ENCODE results near the gene ZRANB3.

Gene ZRANB3

DNA sequence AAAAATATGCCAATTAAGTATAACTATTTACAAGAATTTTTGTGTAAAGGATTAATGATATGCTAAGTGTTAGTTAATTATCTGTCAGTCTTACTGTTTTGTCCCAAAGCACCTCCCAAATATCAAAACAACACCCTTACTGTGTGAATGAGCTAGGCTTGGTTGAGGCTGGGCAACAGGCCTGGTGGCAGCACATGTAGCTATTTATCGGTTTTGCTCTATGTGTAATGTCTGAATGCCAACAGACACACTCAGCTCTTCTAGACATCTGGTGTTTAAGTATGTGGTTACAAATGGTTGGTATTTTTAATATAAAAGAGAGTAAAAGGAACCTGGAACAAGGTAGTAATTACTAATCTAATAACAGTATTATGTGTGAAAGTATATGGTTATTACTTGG is 303.6 kb downstream of the ZRANB3 start:
- TF ChIP-seq, protein P1, sequence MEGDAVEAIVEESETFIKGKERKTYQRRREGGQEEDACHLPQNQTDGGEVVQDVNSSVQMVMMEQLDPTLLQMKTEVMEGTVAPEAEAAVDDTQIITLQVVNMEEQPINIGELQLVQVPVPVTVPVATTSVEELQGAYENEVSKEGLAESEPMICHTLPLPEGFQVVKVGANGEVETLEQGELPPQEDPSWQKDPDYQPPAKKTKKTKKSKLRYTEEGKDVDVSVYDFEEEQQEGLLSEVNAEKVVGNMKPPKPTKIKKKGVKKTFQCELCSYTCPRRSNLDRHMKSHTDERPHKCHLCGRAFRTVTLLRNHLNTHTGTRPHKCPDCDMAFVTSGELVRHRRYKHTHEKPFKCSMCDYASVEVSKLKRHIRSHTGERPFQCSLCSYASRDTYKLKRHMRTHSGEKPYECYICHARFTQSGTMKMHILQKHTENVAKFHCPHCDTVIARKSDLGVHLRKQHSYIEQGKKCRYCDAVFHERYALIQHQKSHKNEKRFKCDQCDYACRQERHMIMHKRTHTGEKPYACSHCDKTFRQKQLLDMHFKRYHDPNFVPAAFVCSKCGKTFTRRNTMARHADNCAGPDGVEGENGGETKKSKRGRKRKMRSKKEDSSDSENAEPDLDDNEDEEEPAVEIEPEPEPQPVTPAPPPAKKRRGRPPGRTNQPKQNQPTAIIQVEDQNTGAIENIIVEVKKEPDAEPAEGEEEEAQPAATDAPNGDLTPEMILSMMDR (IDR thresholded peaks at IDR 0.05; ENCODE audit: low read length) = no peak
- no peak for TF ChIP-seq EZH2 (IDR thresholded peaks at IDR 0.05; ENCODE audit: borderline replicate concordance, low read length)
- H3K4me1 ChIP-seq (ENCODE audit: insufficient read depth, low read length, severe bottlenecking) = no peaks in the 10 kb centered on the region
- H3K4me2 ChIP-seq (ENCODE audit: low read length) = no peak overlapping the region
- no peaks in the 10 kb centered on the region for H3K27me3 ChIP-seq (ENCODE audit: insufficient read depth, low read length)
- no peak overlapping the region for H3K9ac ChIP-seq (ENCODE audit: low read length)
- no peaks in the 10 kb centered on the region for H4K20me1 ChIP-seq (ENCODE audit: insufficient read depth, low read length)
- H3K27ac ChIP-seq (ENCODE audit: low read depth, low read length, poor library complexity, severe bottlenecking) = no peak overlapping the region
- H3K4me3 ChIP-seq (ENCODE audit: low read depth, low read length, poor library complexity, severe bottlenecking) = no peak overlapping the region
- H2AFZ ChIP-seq (ENCODE audit: low read length) = no peak overlapping the region
- H3K9me3 ChIP-seq (ENCODE audit: low read length) = no peaks in the 10 kb centered on the region
- no peaks in the 10 kb centered on the region for H3F3A ChIP-seq (ENCODE audit: insufficient read depth, low read length)
- H3K9me2 ChIP-seq (ENCODE audit: low read depth, low read length) = no peaks in the 10 kb centered on the region
- no peaks in the 10 kb centered on the region for H3K79me2 ChIP-seq (ENCODE audit: insufficient read depth, low read length)
- no peaks in the 10 kb centered on the region; the same call in 1 of the 2 replicates for H3K36me3 ChIP-seq (ENCODE audit: insufficient read depth, low read length)

DNA sequence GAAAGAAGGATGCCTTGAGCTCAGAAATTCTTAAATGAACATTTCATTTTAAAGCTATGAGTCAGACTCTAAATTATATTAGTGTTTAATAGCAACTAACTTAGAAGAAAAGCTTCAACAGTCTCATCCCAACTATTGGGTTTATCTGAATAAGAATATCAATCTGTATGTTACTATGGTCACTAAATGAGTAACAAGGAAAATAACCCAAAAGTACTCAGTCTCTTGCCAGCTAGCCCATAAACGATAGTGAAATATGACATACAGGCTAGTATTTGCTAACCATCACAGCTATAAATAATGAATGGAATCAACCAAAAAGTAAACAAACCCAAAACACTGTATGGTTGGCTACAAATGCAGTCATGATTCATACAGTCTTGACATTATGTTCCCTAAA is 304.1 kb downstream of the ZRANB3 start:
- Histone ChIP-seq H3K9ac (ENCODE audit: low read length) (no peak overlapping the region), H3K9me3 (ENCODE audit: low read length) (no peaks in the 10 kb centered on the region), H3K4me3 (ENCODE audit: low read depth, low read length, poor library complexity, severe bottlenecking) (no peak overlapping the region), H4K20me1 (ENCODE audit: insufficient read depth, low read length) (no peaks in the 10 kb centered on the region), H3K4me1 (ENCODE audit: insufficient read depth, low read length, severe bottlenecking) (no peaks in the 10 kb centered on the region), H3F3A (ENCODE audit: insufficient read depth, low read length) (no peaks in the 10 kb centered on the region), H3K36me3 (ENCODE audit: insufficient read depth, low read length) (no peaks in the 10 kb centered on the region; the same call in 1 of the 2 replicates), H3K27ac (ENCODE audit: low read depth, low read length, poor library complexity, severe bottlenecking) (no peak overlapping the region), H3K4me2 (ENCODE audit: low read length) (no peak overlapping the region), H3K27me3 (ENCODE audit: insufficient read depth, low read length) (no peaks in the 10 kb centered on the region), H3K79me2 (ENCODE audit: insufficient read depth, low read length) (no peaks in the 10 kb centered on the region), H3K9me2 (ENCODE audit: low read depth, low read length) (no peaks in the 10 kb centered on the region), H2AFZ (ENCODE audit: low read length) (no peak overlapping the region)
- no peak for TF ChIP-seq EZH2 (IDR thresholded peaks at IDR 0.05; ENCODE audit: borderline replicate concordance, low read length)
- TF ChIP-seq, protein P1 (IDR thresholded peaks at IDR 0.05; ENCODE audit: low read length) = no peak

DNA sequence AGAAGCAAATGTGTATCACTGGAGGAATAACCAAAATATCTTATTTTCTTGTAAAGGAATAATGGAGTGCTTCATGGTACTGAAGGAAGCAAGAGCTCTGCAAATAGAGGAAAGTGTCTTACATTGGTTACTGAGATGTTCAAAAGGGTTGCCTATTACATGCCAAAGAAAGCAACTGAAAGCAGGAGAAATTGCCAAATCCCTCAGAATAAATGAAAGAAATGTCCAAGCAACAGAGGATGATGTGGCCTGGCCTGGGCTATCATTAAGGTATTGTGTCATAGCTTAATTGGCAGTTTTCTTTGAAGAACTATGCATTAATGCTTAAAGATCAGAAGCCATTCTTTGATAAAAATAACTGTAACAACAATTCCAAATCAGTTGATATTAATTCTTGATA is 305.2 kb downstream of the ZRANB3 start:
- Histone ChIP-seq H3K36me3 (ENCODE audit: insufficient read depth, low read length) (no peaks in the 10 kb centered on the region; the same call in 1 of the 2 replicates), H3K9ac (ENCODE audit: low read length) (no peak overlapping the region), H3F3A (ENCODE audit: insufficient read depth, low read length) (no peaks in the 10 kb centered on the region), H3K9me2 (ENCODE audit: low read depth, low read length) (no peaks in the 10 kb centered on the region), H3K4me1 (ENCODE audit: insufficient read depth, low read length, severe bottlenecking) (no peaks in the 10 kb centered on the region), H4K20me1 (ENCODE audit: insufficient read depth, low read length) (no peaks in the 10 kb centered on the region), H3K27me3 (ENCODE audit: insufficient read depth, low read length) (no peaks in the 10 kb centered on the region), H3K9me3 (ENCODE audit: low read length) (no peaks in the 10 kb centered on the region), H2AFZ (ENCODE audit: low read length) (no peak overlapping the region), H3K27ac (ENCODE audit: low read depth, low read length, poor library complexity, severe bottlenecking) (no peak overlapping the region), H3K4me3 (ENCODE audit: low read depth, low read length, poor library complexity, severe bottlenecking) (no peak overlapping the region), H3K79me2 (ENCODE audit: insufficient read depth, low read length) (no peaks in the 10 kb centered on the region), H3K4me2 (ENCODE audit: low read length) (no peak overlapping the region)
- no peak for TF ChIP-seq EZH2 (IDR thresholded peaks at IDR 0.05; ENCODE audit: borderline replicate concordance, low read length)
- TF ChIP-seq, protein P1 (IDR thresholded peaks at IDR 0.05; ENCODE audit: low read length) = no peak

Data from OCI-LY1 (cell line).